H1 (cell line): Measurements from ENCODE around the gene BIRC7.

Experiments used
- BRCA1 ChIP-seq: IDR thresholded peaks from 2 replicates; pipeline ENCODE4 v1.6.1; 2012; ENCODE audit warnings: low read depth, low read length, improper control_type of control experiment
- CEBPB ChIP-seq: IDR thresholded peaks from 2 replicates; pipeline ENCODE4 v1.6.1; 2012; ENCODE audit warnings: low read depth, low read length
- CTCF ChIP-seq, 3 experiments: IDR thresholded peaks; 1 replicate in 2 of 3; 2 replicates in 1 of 3; pipeline versions ENCODE4 v1.5.1 to v1.6.1; 2011; ENCODE audit warnings: low read length in 3 of 3, mild to moderate bottlenecking in 3 of 3, inconsistent platforms in 2 of 3, low read depth in 1 of 3, moderate library complexity in 1 of 3; ENCODE audit not compliant: insufficient read depth in 1 of 3; ENCODE audit errors: control extremely low read depth in 1 of 3
- MAFK ChIP-seq: IDR thresholded peaks from 2 replicates; pipeline ENCODE4 v1.6.1; 2012; ENCODE audit warnings: low read depth, mild to moderate bottlenecking, improper control_type of control experiment, low read length
- POLR2A ChIP-seq, 2 experiments: IDR thresholded peaks; 1 replicate in 1 of 2; 2 replicates in 1 of 2; pipeline ENCODE4 v1.6.1; 2011; ENCODE audit warnings: low read depth in 2 of 2, low read length in 2 of 2, mild to moderate bottlenecking in 2 of 2; ENCODE audit errors: control extremely low read depth in 1 of 2
- POLR2AphosphoS5 ChIP-seq: IDR thresholded peaks from 2 replicates; pipeline ENCODE4 v1.6.1; 2011; ENCODE audit warnings: low read depth, low read length
- SIX5 ChIP-seq: IDR thresholded peaks from 2 replicates; pipeline ENCODE4 v1.6.1; 2011; ENCODE audit warnings: mild to moderate bottlenecking, low read depth, low read length
- TAF1 ChIP-seq: IDR thresholded peaks from 2 replicates; pipeline ENCODE4 v1.6.1; 2011; ENCODE audit warnings: mild to moderate bottlenecking, low read depth, low read length

GRCh38 chr20:63225082-63225454 lies 10.6 kb upstream of the BIRC7 start:
- TF ChIP-seq CTCF (IDR thresholded peaks at IDR 0.05; ENCODE audit: control extremely low read depth in 1 of 3, insufficient read depth in 1 of 3, low read depth in 1 of 3, low read length in 3 of 3) (no peak), POLR2AphosphoS5 (no peak), BRCA1 (no peak), CEBPB (no peak), MAFK (no peak), TAF1 (no peak), POLR2A (IDR thresholded peaks at IDR 0.05; ENCODE audit: control extremely low read depth in 1 of 2, low read depth in 2 of 2, low read length in 2 of 2) (no peak), SIX5 (no peak)
